Gastroesophageal sphincter (tissue), 3 donors: ENCODE measurements around the gene CENPS.

ENCODE experiments used
- CTCF ChIP-seq, 4 experiments: fragments of 200-600 bp in 2 of 4; fragments of 450-650 bp in 2 of 4; sonication (generic) in 1 of 4; IDR thresholded peaks; one replicate each; pipeline ENCODE4 v1.5.1; 2017 to 2019; ENCODE audit warnings: antibody characterized with exemption in 4 of 4, mild to moderate bottlenecking in 2 of 4, moderate library complexity in 2 of 4
- POLR2AphosphoS5 ChIP-seq: sonication (generic); formaldehyde crosslinking; IDR thresholded peaks from one replicate; pipeline ENCODE4 v1.6.1; 2017; ENCODE audit warnings: antibody characterized with exemption

- TF ChIP-seq CTCF (IDR thresholded peaks at IDR 0.05) (no peak), POLR2AphosphoS5 (no peak)
Measured at GRCh38 chr1:10434590-10434989, 4.4 kb downstream of the CENPS start.
